Keratinocyte (primary cell): ENCODE data around the gene EIF3A.

Experiments
- CTCF ChIP-seq, 3 experiments: IDR thresholded peaks in 1 of 3; conservative IDR thresholded peaks in 1 of 3; optimal IDR thresholded peaks in 1 of 3; 2 replicates in 2 of 3; 3 replicates in 1 of 3; pipeline versions ENCODE3 to v1.5.1; 2011; ENCODE audit warnings: low read length in 3 of 3, mild to moderate bottlenecking in 3 of 3, moderate library complexity in 2 of 3, control low read depth in 1 of 3, inconsistent platforms in 1 of 3; ENCODE audit not compliant: insufficient read depth in 2 of 3; ENCODE audit errors: extremely low read depth in 1 of 3
- EZH2 ChIP-seq: IDR thresholded peaks from one replicate; pipeline ENCODE4 v1.6.1; 2012; ENCODE audit warnings: inconsistent platforms, mild to moderate bottlenecking, low read length, moderate library complexity

DNA sequence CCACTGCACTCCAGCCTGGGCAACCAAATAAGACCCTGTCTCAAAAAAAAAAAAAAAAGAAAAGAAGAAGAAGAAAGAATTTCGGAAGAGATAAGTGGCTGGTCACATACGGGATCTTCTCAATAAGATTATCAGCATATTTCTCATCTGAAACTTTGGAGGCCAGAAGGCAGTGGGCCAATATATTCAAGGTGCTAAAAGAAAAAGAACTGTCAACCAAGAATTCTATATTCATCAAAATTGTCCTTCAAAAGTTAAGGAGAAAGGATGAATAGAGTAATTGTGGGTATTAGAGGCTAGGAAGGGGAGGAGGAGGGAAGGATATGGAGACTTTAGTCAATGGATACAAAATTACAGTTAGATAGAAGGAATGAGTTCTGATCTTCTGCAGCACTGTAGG, 95.0 kb downstream of the EIF3A start:
- no peak for TF ChIP-seq EZH2
- TF ChIP-seq CTCF (optimal IDR thresholded peaks at IDR 0.05 in 1 of 3, IDR thresholded peaks at IDR 0.05 in 1 of 3, conservative IDR thresholded peaks at IDR 0.05 in 1 of 3; ENCODE audit: extremely low read depth in 1 of 3, insufficient read depth in 2 of 3, low read length in 3 of 3), result no peak
